Stimulated activated naive CD4-positive, alpha-beta T cell treated with Interleukin-2 at 50 U/mL for 16 hours (primary cell): ENCODE measurements around the gene KCNIP4.

ENCODE experiments used
- DNase-seq: peaks from one replicate; lab custom pipeline; 2025; lab: John Stamatoyannopoulos, UW

The KCNIP4 gene

GRCh38 chr4:21901281-21901680 lies 47.3 kb downstream of the KCNIP4 start:
- no peak for DNase-seq

GRCh38 chr4:21900211-21900610 lies 48.4 kb downstream of the KCNIP4 start:
- no peak for DNase-seq

- DNase-seq = no peak
Observed at GRCh38 chr4:21898101-21898500, 50.5 kb downstream of the KCNIP4 start.

DNA sequence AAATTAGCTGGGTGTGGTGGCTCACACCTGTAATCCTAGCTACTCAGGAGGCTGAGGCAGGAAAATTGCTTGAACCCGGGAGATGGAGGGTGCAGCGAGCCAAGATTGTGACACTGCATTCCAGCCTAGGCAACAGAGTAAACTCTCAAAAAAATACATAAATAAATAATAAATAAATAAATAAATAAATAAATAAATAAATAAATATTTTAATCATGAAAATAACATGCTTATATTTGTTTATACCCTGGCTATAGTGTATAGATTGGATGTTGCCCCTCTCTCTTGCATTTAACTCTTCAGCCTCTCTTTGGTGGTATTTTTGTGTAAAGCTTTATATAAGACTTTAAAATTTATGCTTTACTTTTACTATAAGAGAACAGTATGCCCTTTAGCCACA lies 51.8 kb downstream of the KCNIP4 start:
- DNase-seq = no peak

DNA sequence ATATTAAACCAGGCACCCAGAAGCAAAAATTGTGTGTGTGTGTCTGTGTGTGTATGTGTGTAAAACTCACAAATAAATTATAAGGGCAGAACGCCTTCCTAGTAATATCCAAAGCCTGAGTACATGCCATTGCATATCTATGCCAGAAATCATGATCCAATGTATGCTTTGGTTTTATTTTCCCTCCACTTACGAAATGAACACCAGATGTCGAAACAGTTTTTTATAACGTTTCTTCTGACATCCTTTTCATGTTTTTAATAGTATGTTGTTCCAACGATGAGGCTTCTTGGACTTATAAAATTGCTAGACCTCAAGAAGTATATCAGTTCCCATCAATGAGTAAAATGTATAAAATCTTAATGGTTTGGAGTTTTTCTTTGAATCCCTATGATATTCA lies 55.4 kb downstream of the KCNIP4 start:
- no peak for DNase-seq

DNA sequence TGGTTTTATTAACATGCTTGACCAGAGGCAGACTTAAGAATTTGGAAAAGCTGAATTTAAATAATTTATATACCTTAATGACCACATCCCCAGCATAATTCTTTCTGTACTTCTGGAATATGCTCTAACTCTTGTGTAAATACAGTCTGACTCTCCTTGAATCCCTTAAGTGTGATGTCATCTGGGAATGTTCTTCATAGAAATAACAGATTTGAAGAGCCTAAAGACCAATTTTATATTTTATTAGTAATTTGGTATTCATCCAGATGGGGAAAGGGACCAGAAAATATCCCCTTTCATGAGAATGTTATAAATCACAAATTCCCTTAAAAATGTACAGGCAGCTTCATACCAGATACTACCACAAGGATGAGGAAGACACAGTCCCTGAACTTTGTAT lies 58.3 kb downstream of the KCNIP4 start:
- no peak for DNase-seq

DNA sequence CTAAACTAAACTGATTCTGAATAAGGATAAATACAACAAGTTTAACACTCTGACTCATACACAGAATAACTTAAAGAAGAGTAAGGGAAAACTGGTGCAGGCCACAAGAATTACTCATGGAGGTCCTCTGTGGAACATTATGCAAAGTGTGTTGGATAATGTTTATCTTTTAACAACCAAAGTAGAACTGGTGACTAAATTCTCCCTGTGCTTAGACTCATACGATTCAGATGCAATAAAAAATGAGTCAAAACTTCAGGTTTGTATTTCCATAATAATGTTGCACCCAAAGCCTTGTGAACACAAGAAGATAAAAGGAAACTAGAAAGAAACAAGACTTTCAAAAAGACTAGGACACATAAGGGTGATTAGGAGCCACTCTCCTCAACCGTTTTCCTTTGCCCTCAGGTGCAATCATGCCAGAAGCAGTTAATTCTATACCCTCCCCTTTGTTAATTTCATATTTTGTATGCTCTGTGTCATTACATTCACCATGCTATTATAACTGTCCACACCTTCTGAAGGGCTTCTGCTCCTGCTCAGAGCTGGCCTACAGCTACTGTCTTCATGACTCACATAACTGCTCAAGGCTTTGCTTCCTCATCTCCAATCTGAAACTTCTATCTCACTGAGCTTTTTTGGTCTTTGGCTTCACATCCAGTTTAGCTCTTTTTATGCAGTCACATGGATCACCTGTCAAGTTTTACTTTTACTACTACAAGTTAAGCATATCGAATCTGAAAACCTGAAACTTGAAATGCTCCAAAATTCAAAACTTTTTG lies 60.2 kb downstream of the KCNIP4 start:
- DNase-seq = no peak

DNA sequence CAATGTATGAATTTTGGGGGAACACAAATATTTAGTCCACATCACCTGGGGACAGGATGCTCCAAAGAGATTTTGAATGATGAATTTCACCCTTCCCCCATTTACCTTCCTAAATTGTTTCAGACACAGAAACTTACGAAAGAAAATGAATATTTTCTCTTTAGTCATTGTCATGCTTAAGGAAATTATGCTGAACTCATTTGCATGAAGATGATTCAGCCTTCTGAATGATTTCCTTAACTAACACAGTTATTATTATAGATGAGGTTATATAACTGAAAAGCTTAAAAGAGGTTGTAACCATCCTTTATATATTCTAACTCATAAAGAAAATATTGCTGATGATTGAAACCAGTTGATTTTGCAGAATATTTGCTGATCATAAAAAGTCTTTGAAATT lies 61.1 kb downstream of the KCNIP4 start:
- no peak for DNase-seq

DNA sequence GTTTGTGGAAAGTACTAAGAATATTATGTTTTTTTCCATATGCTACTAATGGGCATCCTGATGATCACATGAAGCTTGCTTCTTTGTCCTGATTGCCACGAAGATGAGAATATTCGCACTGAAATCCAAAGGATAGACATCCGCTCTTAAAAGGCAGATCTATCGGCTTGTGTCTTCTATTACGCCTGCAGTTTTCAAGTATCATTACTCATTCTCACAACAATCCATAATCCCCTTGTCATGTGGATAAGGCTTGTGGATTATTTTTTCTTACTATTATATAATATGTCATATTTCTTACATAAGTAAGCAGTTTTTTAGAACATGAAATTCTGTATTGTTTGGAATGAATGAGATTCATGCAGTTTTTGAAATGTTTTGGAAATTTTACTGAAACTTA lies 62.8 kb downstream of the KCNIP4 start:
- DNase-seq = no peak

DNA sequence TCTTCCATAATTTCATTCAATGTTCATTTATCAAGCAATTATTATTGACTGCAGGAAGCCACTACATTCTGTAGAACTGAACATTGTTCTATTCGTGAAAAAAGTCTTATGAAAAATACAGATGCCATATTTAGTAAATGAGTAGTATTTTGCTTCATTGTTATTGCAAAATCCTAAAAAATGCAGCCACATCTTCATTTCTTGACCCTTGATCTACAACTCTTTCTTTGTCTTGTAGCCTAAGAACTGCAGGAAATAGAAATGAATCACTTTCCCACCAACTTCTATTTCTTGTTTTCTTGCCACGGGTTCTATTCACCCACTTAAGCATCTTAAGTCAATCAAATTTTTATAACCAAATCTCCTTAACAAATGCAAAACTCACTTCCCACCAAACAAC lies 63.3 kb downstream of the KCNIP4 start:
- no peak for DNase-seq

DNA sequence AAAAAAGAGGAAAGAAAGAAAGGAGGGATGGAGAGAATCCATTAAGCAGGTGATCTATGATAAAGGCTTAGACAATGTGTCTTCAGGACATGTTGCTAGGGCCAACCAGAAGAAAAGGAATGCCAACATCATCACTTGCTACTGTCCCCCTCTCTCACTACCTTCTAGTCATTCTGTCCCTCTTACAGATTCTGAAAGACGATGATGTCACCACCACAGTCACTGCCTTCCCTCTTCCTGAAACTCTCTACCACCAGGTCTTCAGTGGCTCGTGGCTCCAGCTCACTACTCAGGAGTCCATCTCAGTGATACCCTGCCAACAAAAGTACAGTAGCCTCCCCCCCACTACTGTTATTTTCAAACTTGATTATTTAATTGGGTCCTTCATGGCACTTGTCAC lies 64.0 kb downstream of the KCNIP4 start:
- DNase-seq = no peak

GRCh38 chr4:21882051-21882839 lies 66.3 kb downstream of the KCNIP4 start:
- DNase-seq = no peak

DNA sequence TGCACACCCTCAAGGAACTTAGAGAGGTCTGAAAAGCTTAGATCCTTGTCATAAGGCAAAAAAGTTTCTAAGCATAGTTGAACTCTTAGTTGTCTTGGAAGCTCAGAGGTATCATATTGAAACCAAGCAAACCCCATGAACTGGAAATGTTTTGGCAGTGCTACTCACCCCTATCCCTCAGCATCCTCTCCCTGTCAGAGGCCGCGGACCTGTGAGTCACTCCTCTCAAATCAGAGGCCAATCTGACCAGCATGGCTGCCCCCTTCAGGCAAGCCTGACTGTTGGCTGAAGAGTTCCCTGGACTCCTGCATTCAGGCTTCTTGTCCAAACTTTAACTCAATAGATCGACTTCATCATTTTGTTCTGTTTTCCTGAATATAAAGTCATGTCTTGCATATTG lies 69.4 kb downstream of the KCNIP4 start:
- DNase-seq = no peak

DNA sequence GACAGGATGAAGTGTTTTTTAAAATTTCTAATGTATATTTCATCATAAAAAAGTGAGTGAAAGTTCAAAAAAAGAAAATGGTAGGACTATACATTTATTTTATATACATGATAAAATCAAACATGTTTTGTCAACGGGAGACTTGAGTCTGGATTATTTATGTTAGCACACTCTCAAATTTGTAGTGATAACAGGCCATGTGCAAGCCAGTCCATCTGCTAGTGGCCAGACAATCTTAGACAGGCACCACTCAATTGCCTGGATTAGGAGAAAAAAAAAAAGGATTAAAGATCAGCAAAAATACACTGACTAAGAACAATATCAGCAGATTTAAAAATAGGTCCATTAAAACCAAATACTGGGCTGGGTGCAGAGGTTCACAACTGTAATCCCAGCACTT lies 71.9 kb downstream of the KCNIP4 start:
- no peak for DNase-seq

GRCh38 chr4:21873145-21873544 lies 75.4 kb downstream of the KCNIP4 start:
- DNase-seq = no peak

- no peak for DNase-seq
Observed at GRCh38 chr4:21872101-21872500, 76.5 kb downstream of the KCNIP4 start.

GRCh38 chr4:21869978-21870745 lies 78.4 kb downstream of the KCNIP4 start:
- DNase-seq = no peak

DNA sequence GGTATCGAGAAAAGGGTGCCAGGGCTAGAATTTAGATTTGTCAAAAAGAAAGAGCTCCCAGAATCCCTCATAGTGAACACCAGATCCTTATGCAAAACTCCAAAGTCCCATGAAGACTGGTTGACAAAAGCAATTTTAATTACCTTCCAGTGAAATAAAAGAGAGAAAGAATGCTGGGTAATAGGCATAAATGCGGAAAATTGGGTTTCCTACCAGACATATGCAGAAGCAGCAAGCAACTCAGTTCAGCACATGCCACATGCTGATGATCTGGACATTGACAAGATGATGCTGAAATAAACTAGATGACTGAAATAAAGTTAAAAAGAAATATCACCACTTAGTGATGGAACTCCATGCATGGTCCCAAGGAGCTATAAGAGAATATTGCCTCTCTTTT lies 83.9 kb downstream of the KCNIP4 start:
- no peak for DNase-seq

- DNase-seq = no peak
Observed at GRCh38 chr4:21862917-21863316, 85.7 kb downstream of the KCNIP4 start.

GRCh38 chr4:21858971-21859370 lies 89.6 kb downstream of the KCNIP4 start:
- DNase-seq = no peak

DNA sequence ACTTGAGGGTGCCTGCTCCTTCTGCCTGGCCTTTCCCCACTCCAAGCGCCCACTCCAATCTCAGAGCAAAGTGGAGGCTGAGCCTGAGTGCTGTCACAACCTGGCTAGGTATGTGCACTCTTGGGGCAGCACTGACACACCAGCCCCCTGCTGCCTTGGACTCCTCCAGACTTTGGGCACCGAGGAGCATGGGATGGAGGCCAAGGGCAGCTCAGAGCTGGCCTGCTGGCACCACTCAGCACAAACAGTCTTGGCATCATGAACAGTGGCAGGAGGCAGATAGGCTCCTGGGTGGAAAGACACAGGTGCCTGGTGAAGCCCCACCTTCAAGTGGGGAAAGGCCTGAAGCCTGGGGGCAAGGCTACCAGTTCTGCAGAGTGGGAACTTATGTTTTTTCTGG lies 91.8 kb downstream of the KCNIP4 start:
- no peak for DNase-seq

- DNase-seq = no peak
Observed at GRCh38 chr4:21856301-21856700, 92.3 kb downstream of the KCNIP4 start.

GRCh38 chr4:21849077-21849476 lies 99.5 kb downstream of the KCNIP4 start:
- no peak for DNase-seq
